Peyer's patch (tissue), 4 donors: ENCODE data around the gene TNFAIP8. TPM values are rescaled to one million over a fixed set of nuclear protein-coding genes. Genes with fewer than 3 reads are reported as not detected.

Source experiments
- DNase-seq, 3 donors: peaks; one replicate each; pipeline ENCODE4 v3.0.0-alpha.2; 2017 to 2019
- H3K27ac ChIP-seq, 4 donors: fragments of 200-600 bp; sonication (generic); one replicate each; pipeline ENCODE4 v1.5.1; 2016 to 2019
- H3K27me3 ChIP-seq, 2 donors: fragments of 200-600 bp; sonication (generic); one replicate each; pipeline ENCODE4 v1.5.1; 2019
- H3K36me3 ChIP-seq, 3 donors: fragments of 200-600 bp; sonication (generic); one replicate each; pipeline ENCODE4 v1.5.1; 2016 to 2019
- H3K4me1 ChIP-seq, 4 donors: fragments of 200-600 bp; sonication (generic); one replicate each; pipeline ENCODE4 v1.5.1; 2016 to 2019
- H3K4me3 ChIP-seq, 4 donors: fragments of 200-600 bp; sonication (generic); 1 replicate in 3 of 4; 2 replicates in 1 of 4; pipeline ENCODE4 v1.5.1; 2016 to 2019; ENCODE audit warnings: mild to moderate bottlenecking in 1 of 4
- H3K9me3 ChIP-seq, 4 donors: fragments of 200-600 bp; sonication (generic); one replicate each; pipeline ENCODE4 v1.5.1; 2016 to 2019; ENCODE audit warnings: mild to moderate bottlenecking in 1 of 4
- CTCF ChIP-seq, 6 experiments: fragments of 450-650 bp in 4 of 6; fragments of 200-600 bp in 2 of 6; sonication (generic) in 1 of 6; IDR thresholded peaks; one replicate each; pipeline ENCODE4 v1.5.1; 2017 to 2019; ENCODE audit warnings: antibody characterized with exemption in 6 of 6, mild to moderate bottlenecking in 3 of 6, moderate library complexity in 1 of 6
- POLR2A ChIP-seq, 2 donors: fragments of 450-650 bp; IDR thresholded peaks; one replicate each; pipeline ENCODE4 v1.5.1; 2017; ENCODE audit warnings: antibody characterized with exemption in 2 of 2, mild to moderate bottlenecking in 2 of 2, moderate library complexity in 2 of 2
- total RNA-seq, 4 donors: library from RNA; depleted of rRNA; stranded (reverse); fragments of >200 nt; gene quantifications; one replicate each; pipeline ENCODE4 v1.1.0, GENCODE V29; 2016

The TNFAIP8 gene
- total RNA-seq, 4 donors from 2014 or later: 3.0 to 47.9 (median 10.2) TPM

DNA sequence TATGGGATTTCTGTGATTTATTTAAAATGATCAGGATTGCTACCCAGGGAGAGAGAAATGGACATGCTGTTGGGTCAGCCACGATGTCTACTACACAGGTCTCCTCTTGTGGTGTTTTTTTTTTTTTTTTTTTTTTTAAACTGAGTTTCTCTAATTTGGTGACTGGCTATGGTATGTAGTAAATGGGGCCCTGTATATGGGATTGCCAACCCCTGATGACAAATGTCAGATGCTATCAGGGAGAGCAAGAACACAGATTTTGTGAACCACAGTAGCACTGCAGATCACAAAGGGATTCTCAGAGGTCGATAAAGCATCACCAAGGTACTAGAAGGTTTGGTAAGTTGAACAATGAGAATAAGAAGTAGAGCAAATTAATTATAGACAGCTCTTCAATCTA is 16.5 kb upstream of the TNFAIP8 start:
- H3K4me3 ChIP-seq: no peak overlapping the region
- peaks cover 0 to 44% (median 31%) of the 10 kb centered on the region in 4 donors for H3K4me1 ChIP-seq
- DNase-seq: no peak
- no peaks in the 10 kb centered on the region for H3K36me3 ChIP-seq
- TF ChIP-seq CTCF (IDR thresholded peaks at IDR 0.05) (no peak), POLR2A (IDR thresholded peaks at IDR 0.05) (no peak)
- no peaks in the 10 kb centered on the region for H3K9me3 ChIP-seq
- H3K27ac ChIP-seq: peak overlapping the region in 1 of 4 donors; percentile 85
- no peaks in the 10 kb centered on the region for H3K27me3 ChIP-seq

GRCh38 chr5:119339965-119340364 is 15.9 kb upstream of the TNFAIP8 start:
- TF ChIP-seq CTCF (IDR thresholded peaks at IDR 0.05): no peak
- no peak for TF ChIP-seq POLR2A (IDR thresholded peaks at IDR 0.05)
- Histone ChIP-seq H3K4me3 (peak overlapping the region in 1 of 4 donors; percentile 26), H3K4me1 (peaks cover 0 to 44% (median 33%) of the 10 kb centered on the region in 4 donors), H3K9me3 (no peaks in the 10 kb centered on the region), H3K27me3 (no peaks in the 10 kb centered on the region), H3K27ac (peak overlapping the region; percentile 20 to 85 (median 60)), H3K36me3 (no peaks in the 10 kb centered on the region)
- no peak for DNase-seq

- H3K4me1 ChIP-seq: peaks cover 0 to 51% (median 33%) of the 10 kb centered on the region in 4 donors
- TF ChIP-seq CTCF (IDR thresholded peaks at IDR 0.05): no peak
- TF ChIP-seq POLR2A (IDR thresholded peaks at IDR 0.05): no peak
- DNase-seq: peak in 2 of 3 donors; percentile 79 to 88
Observed at GRCh38 chr5:119340597-119341218, 15.1 kb upstream of the TNFAIP8 start.

GRCh38 chr5:119341452-119342349 is 14.1 kb upstream of the TNFAIP8 start:
- H3K4me3 ChIP-seq: peak overlapping the region in 1 of 4 donors; percentile 4
- no peaks in the 10 kb centered on the region for H3K9me3 ChIP-seq
- H3K36me3 ChIP-seq: no peaks in the 10 kb centered on the region
- peak overlapping the region in 3 of 4 donors; percentile 20 to 85 (median 71) for H3K27ac ChIP-seq
- no peaks in the 10 kb centered on the region for H3K27me3 ChIP-seq
- H3K4me1 ChIP-seq: peaks cover 0 to 58% (median 30%) of the 10 kb centered on the region in 4 donors
- no peak for TF ChIP-seq CTCF (IDR thresholded peaks at IDR 0.05)
- no peak for TF ChIP-seq POLR2A (IDR thresholded peaks at IDR 0.05)
- DNase-seq: peak in 1 of 3 donors; percentile 64

More at GRCh38 chr5:119340597-119341218, 15.1 kb upstream of the TNFAIP8 start:
- H3K4me3 ChIP-seq: peak overlapping the region in 1 of 4 donors; percentile 26
- H3K9me3 ChIP-seq: no peaks in the 10 kb centered on the region
- H3K36me3 ChIP-seq: no peaks in the 10 kb centered on the region
- peak overlapping the region; percentile 20 to 85 (median 60) for H3K27ac ChIP-seq
- no peaks in the 10 kb centered on the region for H3K27me3 ChIP-seq

- no peak for DNase-seq
- H3K4me3 ChIP-seq: peak overlapping the region in 1 of 4 donors; percentile 4
- no peaks in the 10 kb centered on the region for H3K36me3 ChIP-seq
- no peaks in the 10 kb centered on the region for H3K27me3 ChIP-seq
- no peak for TF ChIP-seq CTCF (IDR thresholded peaks at IDR 0.05)
- no peak for TF ChIP-seq POLR2A (IDR thresholded peaks at IDR 0.05)
- peak overlapping the region in 2 of 4 donors; percentile 71 to 85 for H3K27ac ChIP-seq
- H3K4me1 ChIP-seq: peaks cover 0 to 57% (median 27%) of the 10 kb centered on the region in 4 donors
- H3K9me3 ChIP-seq: no peaks in the 10 kb centered on the region
Observed at GRCh38 chr5:119342406-119342805, 13.4 kb upstream of the TNFAIP8 start.
